Panc1 (cell line): Measurements from ENCODE around the gene COQ8B.

Experiments used
- CTCF ChIP-seq: fragments of 450-650 bp; IDR thresholded peaks from 2 replicates; pipeline ENCODE4 v1.5.1; 2017; ENCODE audit warnings: mild to moderate bottlenecking
- REST ChIP-seq, 2 experiments: IDR thresholded peaks; 2 replicates each; pipeline ENCODE4 v1.6.1; 2011 to 2012; ENCODE audit warnings: low read depth in 2 of 2, control low read depth in 1 of 2, low read length in 1 of 2, mild to moderate bottlenecking in 1 of 2, moderate library complexity in 1 of 2; ENCODE audit not compliant: insufficient read depth in 1 of 2

GRCh38 chr19:40709817-40710216 lies 6.9 kb downstream of the COQ8B start:
- TF ChIP-seq CTCF (no peak), REST (IDR thresholded peaks at IDR 0.05; ENCODE audit: insufficient read depth in 1 of 2, low read depth in 2 of 2, low read length in 1 of 2) (no peak)
